NOMO-1 treated with DMSO at 0.1 percent for 48 hours (cell line): ENCODE data around the gene ADIPOR1.
A peak's percentile ranks its signal among the peaks of the same experiment; 100 is the strongest.

Experiments used
- DNase-seq: peaks from one replicate; lab custom pipeline; 2025; ENCODE audit not compliant: unreplicated experiment; lab: John Stamatoyannopoulos, UW

The ADIPOR1 gene

GRCh38 chr1:202957733-202958543 lies at the start of gene ADIPOR1:
Gene ADIPOR1 (minus strand): TSS chr1:202958312. CDS start chr1:202951070, 7,242 bp downstream.
- DNase-seq = peak; percentile 84

GRCh38 chr1:203006948-203007871 lies 49.1 kb upstream of the ADIPOR1 start, which contains the start of gene TMEM183A:
Gene TMEM183A (plus strand): TSS chr1:203007374. CDS start chr1:203007466, 92 bp downstream.
- peak; percentile 89 for DNase-seq

- DNase-seq = peak; percentile 26
Observed at GRCh38 chr1:203005395-203006142, 47.5 kb upstream of the ADIPOR1 start.

- no peak for DNase-seq
Observed at GRCh38 chr1:203002951-203003350, 44.8 kb upstream of the ADIPOR1 start.

- DNase-seq = no peak
Observed at GRCh38 chr1:203001986-203002385, 43.9 kb upstream of the ADIPOR1 start.

- no peak for DNase-seq
Observed at GRCh38 chr1:203000217-203000944, 42.3 kb upstream of the ADIPOR1 start.

- DNase-seq = peak; percentile 67
Observed at GRCh38 chr1:202998836-202999750, 41.0 kb upstream of the ADIPOR1 start.

- no peak for DNase-seq
Observed at GRCh38 chr1:202994756-202995155, 36.6 kb upstream of the ADIPOR1 start.

GRCh38 chr1:202991112-202991511 lies 33.0 kb upstream of the ADIPOR1 start:
- DNase-seq = no peak

- no peak for DNase-seq
Observed at GRCh38 chr1:202989879-202990278, 31.8 kb upstream of the ADIPOR1 start.

GRCh38 chr1:202987922-202988583 lies 29.9 kb upstream of the ADIPOR1 start:
- DNase-seq = peak; percentile 19

- no peak for DNase-seq
Observed at GRCh38 chr1:202987255-202987654, 29.1 kb upstream of the ADIPOR1 start.

GRCh38 chr1:202986120-202986519 lies 28.0 kb upstream of the ADIPOR1 start:
- DNase-seq = peak; percentile 5

- peak; percentile 72 for DNase-seq
Observed at GRCh38 chr1:202982715-202983430, 24.8 kb upstream of the ADIPOR1 start.

- DNase-seq = no peak
Observed at GRCh38 chr1:202981939-202982338, 23.8 kb upstream of the ADIPOR1 start.

GRCh38 chr1:202979459-202979858 lies 21.3 kb upstream of the ADIPOR1 start:
- no peak for DNase-seq

GRCh38 chr1:202976633-202977032 lies 18.5 kb upstream of the ADIPOR1 start:
- peak; percentile 86 for DNase-seq

- no peak for DNase-seq
Observed at GRCh38 chr1:202974856-202975255, 16.7 kb upstream of the ADIPOR1 start.
